Fibroblast of skin of left quadriceps (primary cell): ENCODE results near the gene USP32.

ENCODE experiments used
- DNase-seq, 2 experiments: peaks; one replicate each; pipeline ENCODE4 v3.0.0-alpha.2; 2013; ENCODE audit warnings: low read depth in 2 of 2

Gene USP32

GRCh38 chr17:60134396-60135150 lies 257.4 kb downstream of the USP32 start:
- DNase-seq, result no peak

- no peak for DNase-seq
Observed at GRCh38 chr17:60130466-60130865, 261.5 kb downstream of the USP32 start.

- no peak for DNase-seq
Observed at GRCh38 chr17:60129164-60129563, 262.8 kb downstream of the USP32 start.
